Esophagus (tissue), 2 donors: ENCODE data around the gene TLE4. TPM values are rescaled to one million over a fixed set of nuclear protein-coding genes. Genes with fewer than 3 reads are reported as not detected.

Experiments used
- H3K27ac ChIP-seq, 2 donors: one replicate each; pipeline ENCODE4 v1.5.1; 2013; ENCODE audit warnings: low read depth in 2 of 2, mild to moderate bottlenecking in 2 of 2, inconsistent platforms in 1 of 2, low read length in 1 of 2, moderate library complexity in 1 of 2
- H3K27me3 ChIP-seq, 2 donors: one replicate each; pipeline ENCODE4 v1.6.1; 2013; ENCODE audit warnings: low read length in 2 of 2, control low read depth in 1 of 2, mild to moderate bottlenecking in 1 of 2; ENCODE audit not compliant: insufficient read depth in 2 of 2, control insufficient read depth in 1 of 2
- H3K36me3 ChIP-seq, 2 donors: one replicate each; pipeline ENCODE4 v1.6.1; 2013; ENCODE audit warnings: low read length in 1 of 2; ENCODE audit not compliant: control insufficient read depth in 2 of 2, insufficient read depth in 2 of 2
- H3K4me1 ChIP-seq, 2 donors: one replicate each; pipeline ENCODE4 v1.6.1; 2013; ENCODE audit warnings: low read length in 1 of 2; ENCODE audit not compliant: control insufficient read depth in 2 of 2, insufficient read depth in 2 of 2
- H3K4me3 ChIP-seq, 2 donors: one replicate each; pipeline ENCODE4 v1.5.1; 2013; ENCODE audit warnings: low read length in 2 of 2, mild to moderate bottlenecking in 2 of 2, low read depth in 1 of 2, moderate library complexity in 1 of 2
- H3K9me3 ChIP-seq, 2 donors: one replicate each; pipeline ENCODE4 v1.6.1; 2013; ENCODE audit warnings: mild to moderate bottlenecking in 2 of 2, low read depth in 1 of 2, low read length in 1 of 2, moderate library complexity in 1 of 2; ENCODE audit not compliant: control insufficient read depth in 2 of 2, insufficient read depth in 1 of 2
- WGBS, 2 donors: extraction: QIAGEN DNeasy Blood & Tissue Kit; methylation state at CpG; one replicate each; pipeline ENCODE4 v1.1.7; 2013; 5-methylcytosine and 5-hydroxymethylcytosine counted together
- polyA plus RNA-seq, 2 donors: library from polyadenylated mRNA; stranded (reverse); fragments of 200-250 nt; gene quantifications; one replicate each; pipeline ENCODE4 v1.2.3, GENCODE V29; 2013
- donor health status: healthy with polysubstance abuse.
- donor health status: Bipolar disorder and iron deficiency.

TLE4 gene
- polyA plus RNA-seq, 2 donors = 8.5 to 12.9 TPM

- H3K9me3 ChIP-seq = no peaks in the 10 kb centered on the region
- 72 to 82% methylated on average over 5 of the region's 5 CpGs for WGBS, 2 donors
- H3K27me3 ChIP-seq = no peaks in the 10 kb centered on the region
- H3K4me3 ChIP-seq = no peak overlapping the region
- no peaks in the 10 kb centered on the region for H3K4me1 ChIP-seq
- no peak overlapping the region for H3K27ac ChIP-seq
- peaks cover 0 to 2% of the 10 kb centered on the region in 2 donors for H3K36me3 ChIP-seq
Measured at GRCh38 chr9:79700607-79701360, 129.0 kb downstream of the TLE4 start.

- peaks cover 0 to 4% of the 10 kb centered on the region in 2 donors for H3K36me3 ChIP-seq
- WGBS, 2 donors = 92 to 94% methylated on average over 2 of the region's 2 CpGs
- H3K27me3 ChIP-seq = no peaks in the 10 kb centered on the region
- H3K4me1 ChIP-seq = no peaks in the 10 kb centered on the region
- H3K27ac ChIP-seq = no peak overlapping the region
- no peaks in the 10 kb centered on the region for H3K9me3 ChIP-seq
- H3K4me3 ChIP-seq = no peak overlapping the region
Measured at GRCh38 chr9:79701651-79702050, 129.9 kb downstream of the TLE4 start.

- WGBS, 2 donors = 94 to 95% methylated on average over 3 of the region's 3 CpGs
- Histone ChIP-seq H3K9me3 (no peaks in the 10 kb centered on the region), H3K27me3 (no peaks in the 10 kb centered on the region), H3K27ac (no peak overlapping the region), H3K4me1 (no peaks in the 10 kb centered on the region), H3K36me3 (peaks cover 3 to 15% of the 10 kb centered on the region in 2 donors), H3K4me3 (no peak overlapping the region)
Measured at GRCh38 chr9:79705704-79706103, 133.9 kb downstream of the TLE4 start.

- no peak overlapping the region for H3K27ac ChIP-seq
- H3K36me3 ChIP-seq = peaks cover 3 to 15% of the 10 kb centered on the region in 2 donors
Measured at GRCh38 chr9:79706512-79706911, 134.7 kb downstream of the TLE4 start.

GRCh38 chr9:79707589-79707988, 135.8 kb downstream of the TLE4 start:
- H3K4me1 ChIP-seq = no peaks in the 10 kb centered on the region
- WGBS, 2 donors = 92 to 95% methylated on average over 2 of the region's 2 CpGs

More at GRCh38 chr9:79706512-79706911, 134.7 kb downstream of the TLE4 start:
- WGBS, 2 donors = 89 to 93% methylated on average over 5 of the region's 5 CpGs
- Histone ChIP-seq H3K4me3 (no peak overlapping the region), H3K9me3 (no peaks in the 10 kb centered on the region), H3K4me1 (no peaks in the 10 kb centered on the region), H3K27me3 (no peaks in the 10 kb centered on the region)

GRCh38 chr9:79708541-79708940, 136.8 kb downstream of the TLE4 start:
- H3K4me1 ChIP-seq = no peaks in the 10 kb centered on the region
- 95 to 98% methylated on average over 13 of the region's 13 CpGs for WGBS, 2 donors
- H3K36me3 ChIP-seq = peaks cover 3 to 19% of the 10 kb centered on the region in 2 donors

More at GRCh38 chr9:79707589-79707988, 135.8 kb downstream of the TLE4 start:
- Histone ChIP-seq H3K36me3 (peaks cover 3 to 15% of the 10 kb centered on the region in 2 donors), H3K27me3 (no peaks in the 10 kb centered on the region), H3K27ac (no peak overlapping the region), H3K9me3 (no peaks in the 10 kb centered on the region), H3K4me3 (no peak overlapping the region)

GRCh38 chr9:79709743-79710674, 138.2 kb downstream of the TLE4 start:
- Histone ChIP-seq H3K36me3 (peaks cover 3 to 19% of the 10 kb centered on the region in 2 donors), H3K4me3 (no peak overlapping the region), H3K9me3 (no peaks in the 10 kb centered on the region), H3K27ac (no peak overlapping the region), H3K27me3 (no peaks in the 10 kb centered on the region), H3K4me1 (no peaks in the 10 kb centered on the region)
- 94 to 95% methylated on average over 7 of the region's 7 CpGs for WGBS, 2 donors

More at GRCh38 chr9:79708541-79708940, 136.8 kb downstream of the TLE4 start:
- Histone ChIP-seq H3K27me3 (no peaks in the 10 kb centered on the region), H3K27ac (no peak overlapping the region), H3K9me3 (no peaks in the 10 kb centered on the region), H3K4me3 (no peak overlapping the region)

- H3K9me3 ChIP-seq = no peaks in the 10 kb centered on the region
- H3K27ac ChIP-seq = no peak overlapping the region
- H3K36me3 ChIP-seq = peaks cover 3 to 23% of the 10 kb centered on the region in 2 donors
- no peaks in the 10 kb centered on the region for H3K27me3 ChIP-seq
- no peak overlapping the region for H3K4me3 ChIP-seq
- H3K4me1 ChIP-seq = no peaks in the 10 kb centered on the region
Measured at GRCh38 chr9:79711874-79712273, 140.1 kb downstream of the TLE4 start.

GRCh38 chr9:79719021-79719420, 147.3 kb downstream of the TLE4 start:
- 96 to 98% methylated on average over 2 of the region's 2 CpGs for WGBS, 2 donors
- Histone ChIP-seq H3K9me3 (no peaks in the 10 kb centered on the region), H3K27ac (no peak overlapping the region), H3K27me3 (no peaks in the 10 kb centered on the region), H3K36me3 (peaks cover 7 to 29% of the 10 kb centered on the region in 2 donors), H3K4me3 (no peak overlapping the region), H3K4me1 (no peaks in the 10 kb centered on the region)
